ENCODE data around the gene PLCB4. TPM values are rescaled to one million over a fixed set of nuclear protein-coding genes. Genes with fewer than 3 reads are reported as not detected.

PLCB4 gene
- polyA plus RNA-seq, 3 donors = not detected

DNA sequence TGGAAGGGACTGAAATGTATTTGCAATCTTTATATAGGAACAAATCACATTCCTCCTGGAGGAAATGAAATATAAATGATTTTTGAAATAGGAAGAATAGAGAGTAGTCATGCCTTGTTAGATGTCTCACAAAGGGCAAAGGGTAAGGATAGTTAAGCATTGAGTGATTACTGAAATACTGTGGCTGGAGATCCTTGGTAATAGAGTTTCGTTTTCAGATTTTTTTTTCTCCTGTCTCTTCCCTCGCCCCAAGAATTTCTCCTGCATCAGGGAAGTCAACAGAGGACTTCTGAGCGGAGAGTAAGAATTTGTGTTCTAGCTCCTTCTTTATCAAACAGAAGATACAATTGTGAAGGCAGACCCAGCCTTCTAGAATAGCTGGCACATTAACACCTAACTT, 79.4 kb downstream of the PLCB4 start:
- H3K27me3 ChIP-seq (ENCODE audit: control insufficient read depth in 2 of 2, insufficient read depth in 2 of 2, low read length in 2 of 2) = no peaks in the 10 kb centered on the region

DNA sequence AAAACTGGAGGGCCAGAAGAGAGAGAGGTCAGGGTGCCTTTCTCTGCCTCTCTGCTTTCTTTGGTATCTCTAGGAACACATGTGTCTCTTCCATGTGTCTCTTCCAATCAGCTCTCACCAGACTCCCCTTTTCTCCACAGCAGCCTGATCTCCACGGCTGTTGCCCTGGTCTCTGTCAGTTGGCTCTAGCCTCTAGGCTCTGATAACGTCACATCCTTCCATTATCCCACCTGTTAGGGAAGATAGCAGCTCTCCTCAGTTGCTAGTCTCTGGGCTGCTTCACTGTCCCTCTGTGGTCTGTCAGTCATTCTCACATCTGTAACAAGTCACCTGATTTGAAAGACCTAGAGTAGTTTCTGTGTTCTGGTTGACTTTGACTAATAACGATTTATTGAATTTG, 80.2 kb downstream of the PLCB4 start:
- Mint-ChIP-seq H3K27me3 (ENCODE audit: low read depth in 3 of 3) (peaks cover 0 to 2% (median 0%) of the 10 kb centered on the region in 3 donors), H3K9me3 (peaks cover 4 to 17% (median 4%) of the 10 kb centered on the region in 7 donors), H3K4me1 (peaks cover 20% of the 10 kb centered on the region), H3K4me3 (no peak overlapping the region), H3K36me3 (no peaks in the 10 kb centered on the region), H3K27ac (peak overlapping the region in 1 of 7 donors; percentile 21)
- intact Hi-C loops (cut with micrococcal nuclease) = no loop called here
- Histone ChIP-seq H2AFZ (ENCODE audit: insufficient read depth, low read depth, low read length, poor library complexity, severe bottlenecking) (no peak overlapping the region), H3K4me1 (ENCODE audit: control insufficient read depth in 1 of 2, insufficient read depth in 2 of 2, low read length in 2 of 2) (peaks cover 12 to 15% of the 10 kb centered on the region in 2 donors), H3K27ac (ENCODE audit: low read depth in 1 of 2, low read length in 2 of 2) (no peak overlapping the region), H3K9ac (ENCODE audit: insufficient read depth, low read length, poor library complexity, severe bottlenecking) (no peak overlapping the region), H3K36me3 (replicated peaks in 1 of 2; ENCODE audit: control insufficient read depth in 1 of 2, insufficient read depth in 2 of 2, low read length in 2 of 2) (no peaks in the 10 kb centered on the region), H3K9me3 (replicated peaks in 1 of 2; ENCODE audit: control insufficient read depth in 1 of 2, insufficient read depth in 1 of 2, low read length in 2 of 2) (peaks cover 0 to 8% of the 10 kb centered on the region in 2 donors), H3K27me3 (ENCODE audit: control insufficient read depth in 2 of 2, insufficient read depth in 2 of 2, low read length in 2 of 2) (no peaks in the 10 kb centered on the region), H3K79me2 (ENCODE audit: insufficient read depth, low read length) (no peaks in the 10 kb centered on the region), H3K4me2 (replicated peaks; ENCODE audit: extremely low read depth, low read length, poor library complexity, severe bottlenecking) (no peak overlapping the region), H4K20me1 (ENCODE audit: insufficient read depth, low read length) (no peaks in the 10 kb centered on the region), H3K4me3 (replicated peaks in 1 of 3; ENCODE audit: low read depth in 2 of 3, low read length in 3 of 3) (no peak overlapping the region)
- DNase-seq = no peak
- TF ChIP-seq, protein P1, sequence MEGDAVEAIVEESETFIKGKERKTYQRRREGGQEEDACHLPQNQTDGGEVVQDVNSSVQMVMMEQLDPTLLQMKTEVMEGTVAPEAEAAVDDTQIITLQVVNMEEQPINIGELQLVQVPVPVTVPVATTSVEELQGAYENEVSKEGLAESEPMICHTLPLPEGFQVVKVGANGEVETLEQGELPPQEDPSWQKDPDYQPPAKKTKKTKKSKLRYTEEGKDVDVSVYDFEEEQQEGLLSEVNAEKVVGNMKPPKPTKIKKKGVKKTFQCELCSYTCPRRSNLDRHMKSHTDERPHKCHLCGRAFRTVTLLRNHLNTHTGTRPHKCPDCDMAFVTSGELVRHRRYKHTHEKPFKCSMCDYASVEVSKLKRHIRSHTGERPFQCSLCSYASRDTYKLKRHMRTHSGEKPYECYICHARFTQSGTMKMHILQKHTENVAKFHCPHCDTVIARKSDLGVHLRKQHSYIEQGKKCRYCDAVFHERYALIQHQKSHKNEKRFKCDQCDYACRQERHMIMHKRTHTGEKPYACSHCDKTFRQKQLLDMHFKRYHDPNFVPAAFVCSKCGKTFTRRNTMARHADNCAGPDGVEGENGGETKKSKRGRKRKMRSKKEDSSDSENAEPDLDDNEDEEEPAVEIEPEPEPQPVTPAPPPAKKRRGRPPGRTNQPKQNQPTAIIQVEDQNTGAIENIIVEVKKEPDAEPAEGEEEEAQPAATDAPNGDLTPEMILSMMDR (IDR thresholded peaks at IDR 0.05) = no peak
- WGBS (ENCODE audit: insufficient coverage) = 75% methylated on average over 1 of the region's 3 CpGs

More for the DNA sequence above, 79.4 kb downstream of the PLCB4 start:
- Histone ChIP-seq H3K9me3 (replicated peaks in 1 of 2; ENCODE audit: control insufficient read depth in 1 of 2, insufficient read depth in 1 of 2, low read length in 2 of 2) (peaks cover 0 to 8% of the 10 kb centered on the region in 2 donors), H3K4me3 (replicated peaks in 1 of 3; ENCODE audit: low read depth in 2 of 3, low read length in 3 of 3) (no peak overlapping the region), H3K27ac (ENCODE audit: low read depth in 1 of 2, low read length in 2 of 2) (no peak overlapping the region), H2AFZ (ENCODE audit: insufficient read depth, low read depth, low read length, poor library complexity, severe bottlenecking) (no peak overlapping the region), H3K79me2 (ENCODE audit: insufficient read depth, low read length) (no peaks in the 10 kb centered on the region), H3K36me3 (replicated peaks in 1 of 2; ENCODE audit: control insufficient read depth in 1 of 2, insufficient read depth in 2 of 2, low read length in 2 of 2) (no peaks in the 10 kb centered on the region), H3K9ac (ENCODE audit: insufficient read depth, low read length, poor library complexity, severe bottlenecking) (no peak overlapping the region), H3K4me2 (replicated peaks; ENCODE audit: extremely low read depth, low read length, poor library complexity, severe bottlenecking) (no peak overlapping the region), H3K4me1 (ENCODE audit: control insufficient read depth in 1 of 2, insufficient read depth in 2 of 2, low read length in 2 of 2) (peaks cover 12 to 15% of the 10 kb centered on the region in 2 donors), H4K20me1 (ENCODE audit: insufficient read depth, low read length) (no peaks in the 10 kb centered on the region)
- H3K9me3 Mint-ChIP-seq = peaks cover 2 to 14% (median 4%) of the 10 kb centered on the region in 7 donors
- no peak for DNase-seq
- intact Hi-C loops (cut with micrococcal nuclease) = no loop called here
- H3K27ac Mint-ChIP-seq = no peak overlapping the region
- no CpG with 5 or more reads among the region's 3 CpGs for WGBS (ENCODE audit: insufficient coverage)
- TF ChIP-seq, protein P1 (IDR thresholded peaks at IDR 0.05) = no peak
- H3K4me1 Mint-ChIP-seq = peaks cover 20% of the 10 kb centered on the region
- H3K4me3 Mint-ChIP-seq = no peak overlapping the region
- peaks cover 0 to 2% (median 0%) of the 10 kb centered on the region in 3 donors for H3K27me3 Mint-ChIP-seq (ENCODE audit: low read depth in 3 of 3)
- no peaks in the 10 kb centered on the region for H3K36me3 Mint-ChIP-seq

Data from CD14-positive monocyte (primary cell).